ENCODE data around the gene ATP2A3. TPM values are rescaled to one million over a fixed set of nuclear protein-coding genes. Genes with fewer than 3 reads are reported as not detected.

Gene ATP2A3
- total RNA-seq, 3 donors from 2014 or later: 2.6 to 15.1 (median 9.8) TPM

- no peak for DNase-seq (ENCODE audit: low spot score in 2 of 2)
- Histone ChIP-seq H3K27ac (no peak overlapping the region), H3K27me3 (no peaks in the 10 kb centered on the region), H3K36me3 (no peaks in the 10 kb centered on the region), H3K4me1 (no peaks in the 10 kb centered on the region), H3K4me3 (no peak overlapping the region), H3K9me3 (no peaks in the 10 kb centered on the region)
- intact Hi-C loops (cut with DNase I; ENCODE audit: low total_unique reads): no loop called here
- no peak for TF ChIP-seq POLR2A (IDR thresholded peaks at IDR 0.05)
- TF ChIP-seq POLR2AphosphoS5 (IDR thresholded peaks at IDR 0.05): no peak
- TF ChIP-seq CTCF (IDR thresholded peaks at IDR 0.05): no peak
These were observed 6.3 kb downstream of the ATP2A3 start for GRCh38 chr17:3957735-3958599.

GRCh38 chr17:3956983-3957382 is 7.3 kb downstream of the ATP2A3 start:
- DNase-seq (ENCODE audit: low spot score in 2 of 2): no peak
- no peak for TF ChIP-seq POLR2AphosphoS5 (IDR thresholded peaks at IDR 0.05)
- TF ChIP-seq CTCF (IDR thresholded peaks at IDR 0.05): no peak
- no peak for TF ChIP-seq POLR2A (IDR thresholded peaks at IDR 0.05)
- H3K4me1 ChIP-seq: no peaks in the 10 kb centered on the region
- no peaks in the 10 kb centered on the region for H3K27me3 ChIP-seq
- H3K27ac ChIP-seq: no peak overlapping the region
- no peaks in the 10 kb centered on the region for H3K36me3 ChIP-seq
- H3K9me3 ChIP-seq: no peaks in the 10 kb centered on the region
- H3K4me3 ChIP-seq: no peak overlapping the region
- intact Hi-C loops (cut with DNase I; ENCODE audit: low total_unique reads): no loop called here

- Histone ChIP-seq H3K36me3 (no peaks in the 10 kb centered on the region), H3K27me3 (no peaks in the 10 kb centered on the region), H3K9me3 (no peaks in the 10 kb centered on the region), H3K4me1 (no peaks in the 10 kb centered on the region), H3K27ac (no peak overlapping the region), H3K4me3 (no peak overlapping the region)
- DNase-seq (ENCODE audit: low spot score in 2 of 2): no peak
- TF ChIP-seq POLR2AphosphoS5 (IDR thresholded peaks at IDR 0.05): no peak
- no peak for TF ChIP-seq POLR2A (IDR thresholded peaks at IDR 0.05)
- TF ChIP-seq CTCF (IDR thresholded peaks at IDR 0.05): no peak
- intact Hi-C loops (cut with DNase I; ENCODE audit: low total_unique reads): no loop called here
These were observed 7.8 kb downstream of the ATP2A3 start for GRCh38 chr17:3956327-3956957.

- no peaks in the 10 kb centered on the region for H3K9me3 ChIP-seq
- DNase-seq (ENCODE audit: low spot score in 2 of 2): no peak
- H3K4me1 ChIP-seq: no peaks in the 10 kb centered on the region
- no peak overlapping the region for H3K4me3 ChIP-seq
- H3K27me3 ChIP-seq: no peaks in the 10 kb centered on the region
- intact Hi-C loops (cut with DNase I; ENCODE audit: low total_unique reads): no loop called here
- no peak for TF ChIP-seq POLR2AphosphoS5 (IDR thresholded peaks at IDR 0.05)
- TF ChIP-seq POLR2A (IDR thresholded peaks at IDR 0.05): no peak
- TF ChIP-seq CTCF (IDR thresholded peaks at IDR 0.05): no peak
- H3K36me3 ChIP-seq: no peaks in the 10 kb centered on the region
- no peak overlapping the region for H3K27ac ChIP-seq
These were observed 8.6 kb downstream of the ATP2A3 start for GRCh38 chr17:3955673-3955988.

GRCh38 chr17:3954976-3955672 is 9.1 kb downstream of the ATP2A3 start:
- intact Hi-C loops (cut with DNase I; ENCODE audit: low total_unique reads): no loop called here

More at GRCh38 chr17:3954976-3955672, 9.1 kb downstream of the ATP2A3 start:
- Histone ChIP-seq H3K36me3 (no peaks in the 10 kb centered on the region), H3K27ac (no peak overlapping the region), H3K27me3 (no peaks in the 10 kb centered on the region), H3K4me3 (no peak overlapping the region), H3K4me1 (no peaks in the 10 kb centered on the region), H3K9me3 (no peaks in the 10 kb centered on the region)
- DNase-seq (ENCODE audit: low spot score in 2 of 2): no peak
- no peak for TF ChIP-seq POLR2AphosphoS5 (IDR thresholded peaks at IDR 0.05)
- TF ChIP-seq CTCF (IDR thresholded peaks at IDR 0.05): no peak
- TF ChIP-seq POLR2A (IDR thresholded peaks at IDR 0.05): no peak

All from breast epithelium (tissue), 4 donors.